HG03469 (cell line): Measurements from ENCODE around the gene CDH9.

Experiments
- ATAC-seq: cut with Tn5 transposase; IDR thresholded peaks from one replicate; pipeline ENCODE4 v1.9.1; 2021; ENCODE audit warnings: mild to moderate bottlenecking, moderate library complexity, moderate number of reproducible peaks; ENCODE audit not compliant: unreplicated experiment

Gene CDH9, protein sequence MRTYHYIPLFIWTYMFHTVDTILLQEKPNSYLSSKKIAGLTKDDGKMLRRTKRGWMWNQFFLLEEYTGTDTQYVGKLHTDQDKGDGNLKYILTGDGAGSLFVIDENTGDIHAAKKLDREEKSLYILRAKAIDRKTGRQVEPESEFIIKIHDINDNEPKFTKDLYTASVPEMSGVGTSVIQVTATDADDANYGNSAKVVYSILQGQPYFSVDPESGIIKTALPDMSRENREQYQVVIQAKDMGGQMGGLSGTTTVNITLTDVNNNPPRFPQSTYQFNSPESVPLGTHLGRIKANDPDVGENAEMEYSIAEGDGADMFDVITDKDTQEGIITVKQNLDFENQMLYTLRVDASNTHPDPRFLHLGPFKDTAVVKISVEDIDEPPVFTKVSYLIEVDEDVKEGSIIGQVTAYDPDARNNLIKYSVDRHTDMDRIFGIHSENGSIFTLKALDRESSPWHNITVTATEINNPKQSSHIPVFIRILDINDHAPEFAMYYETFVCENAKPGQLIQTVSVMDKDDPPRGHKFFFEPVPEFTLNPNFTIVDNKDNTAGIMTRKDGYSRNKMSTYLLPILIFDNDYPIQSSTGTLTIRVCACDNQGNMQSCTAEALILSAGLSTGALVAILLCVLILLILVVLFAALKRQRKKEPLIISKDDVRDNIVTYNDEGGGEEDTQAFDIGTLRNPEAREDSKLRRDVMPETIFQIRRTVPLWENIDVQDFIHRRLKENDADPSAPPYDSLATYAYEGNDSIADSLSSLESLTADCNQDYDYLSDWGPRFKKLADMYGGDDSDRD

GRCh38 chr5:27038476-27038875 is at the start of gene CDH9:
Gene CDH9 (minus strand): TSS chr5:27038586. CDS start chr5:26988333, 50,253 bp downstream.
- no peak for ATAC-seq

- ATAC-seq, result no peak
These were observed 49.4 kb upstream of the CDH9 start for GRCh38 chr5:27087747-27088146.

DNA sequence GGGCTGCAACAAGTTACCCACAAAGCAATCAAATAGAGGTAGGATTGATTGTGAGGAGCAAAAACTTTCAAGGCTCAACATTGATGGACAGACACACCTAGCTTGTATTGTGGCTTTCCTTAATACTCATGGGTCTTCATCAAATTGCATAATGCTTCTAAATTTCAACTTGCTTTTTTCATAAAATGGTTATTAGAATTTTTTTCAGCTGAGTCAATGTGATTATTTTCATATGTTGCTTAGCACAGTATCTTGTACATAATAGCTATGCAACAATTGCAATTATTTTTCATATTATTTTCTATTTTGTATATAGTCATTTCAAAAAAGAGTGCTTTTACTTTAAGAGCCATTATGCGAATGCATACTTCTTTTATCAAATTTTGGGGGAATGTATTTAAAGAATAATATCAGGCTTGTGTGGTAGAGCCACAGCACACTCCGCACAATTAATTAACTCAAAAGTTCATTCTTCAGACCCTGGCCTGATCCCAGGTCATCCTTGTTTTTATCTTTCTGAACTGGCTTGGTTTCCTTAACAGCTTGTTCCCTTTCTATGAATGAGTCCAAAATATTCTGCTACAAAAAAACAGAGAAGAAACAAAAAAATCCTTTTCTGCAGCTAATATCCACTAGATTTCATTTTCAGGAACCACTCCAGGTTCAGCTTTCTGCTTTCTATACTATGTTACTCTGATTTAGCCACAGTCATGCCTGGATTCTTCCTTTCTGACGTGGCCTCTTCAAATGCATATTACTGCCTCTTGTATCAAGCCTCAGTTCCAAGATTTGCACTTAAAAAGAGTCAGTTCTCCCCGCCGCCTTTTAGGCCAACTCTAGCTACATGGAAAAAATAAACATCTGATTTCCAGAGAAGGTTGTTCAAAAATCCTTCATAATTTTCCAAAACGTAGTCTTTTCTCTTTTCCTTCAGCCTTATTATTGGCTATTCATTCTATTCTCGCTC is 45.3 kb upstream of the CDH9 start:
- ATAC-seq, result no peak

- no peak for ATAC-seq
These were observed 41.8 kb upstream of the CDH9 start for GRCh38 chr5:27080147-27080546.

DNA sequence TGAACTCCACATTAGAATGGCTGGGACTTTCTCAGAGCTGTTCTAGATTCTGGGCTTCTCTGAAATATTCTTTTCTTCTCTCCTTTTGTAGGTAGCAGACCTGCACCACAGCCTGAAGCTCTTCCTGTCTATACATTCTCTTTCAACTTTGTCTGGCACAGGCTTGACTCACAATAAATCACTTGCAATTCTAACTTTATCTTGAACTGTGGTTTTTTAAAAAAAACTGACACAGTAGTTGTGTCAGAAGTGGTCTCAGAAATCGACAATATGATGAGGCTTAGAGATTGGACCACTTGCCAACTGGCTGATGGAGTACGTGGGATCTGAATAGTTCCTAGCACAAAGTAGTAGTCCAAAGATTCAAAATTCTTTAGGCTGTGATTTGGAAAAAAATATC is 24.1 kb upstream of the CDH9 start:
- no peak for ATAC-seq

GRCh38 chr5:27048510-27048909 is 10.1 kb upstream of the CDH9 start:
- ATAC-seq, result no peak

GRCh38 chr5:27041372-27041771 is 3.0 kb upstream of the CDH9 start:
- no peak for ATAC-seq

DNA sequence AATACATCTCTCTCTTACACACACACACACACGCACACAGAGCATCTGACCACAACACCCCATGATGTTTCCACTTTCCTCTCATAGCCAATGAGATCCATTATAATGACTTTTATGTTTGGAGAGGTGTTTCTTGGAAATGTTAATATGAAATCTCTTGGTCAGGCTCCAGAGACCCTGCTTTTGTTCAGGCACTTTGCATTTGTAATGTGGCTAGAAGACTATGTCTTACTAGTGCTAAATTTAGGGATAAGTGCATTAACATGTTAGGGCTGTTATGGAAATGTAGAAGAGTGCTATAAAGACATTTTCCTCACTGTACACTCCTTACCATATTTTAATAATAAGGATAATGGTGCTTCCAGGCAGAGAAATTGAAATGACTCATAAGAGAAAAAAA is 3.8 kb downstream of the CDH9 start:
- no peak for ATAC-seq

GRCh38 chr5:27026801-27027200 is 11.6 kb downstream of the CDH9 start:
- ATAC-seq, result no peak

DNA sequence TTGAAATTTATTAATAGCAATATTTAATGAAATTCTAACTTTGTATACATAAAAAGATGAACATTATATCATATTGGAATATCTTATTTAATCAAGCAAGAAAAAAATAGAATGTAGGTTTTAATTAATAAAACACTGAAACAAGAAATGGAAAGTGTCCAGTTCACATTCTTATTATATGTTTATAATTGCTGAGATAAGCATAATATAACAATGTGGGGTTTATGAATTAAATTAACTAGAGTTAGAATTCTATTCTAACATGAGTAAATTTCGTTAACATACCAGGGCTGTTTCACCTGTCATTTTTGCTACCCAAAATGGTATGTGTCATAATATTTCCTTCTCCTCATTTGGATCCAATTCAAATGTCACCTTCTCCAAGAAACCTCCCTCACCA is 12.3 kb downstream of the CDH9 start:
- ATAC-seq, result no peak

DNA sequence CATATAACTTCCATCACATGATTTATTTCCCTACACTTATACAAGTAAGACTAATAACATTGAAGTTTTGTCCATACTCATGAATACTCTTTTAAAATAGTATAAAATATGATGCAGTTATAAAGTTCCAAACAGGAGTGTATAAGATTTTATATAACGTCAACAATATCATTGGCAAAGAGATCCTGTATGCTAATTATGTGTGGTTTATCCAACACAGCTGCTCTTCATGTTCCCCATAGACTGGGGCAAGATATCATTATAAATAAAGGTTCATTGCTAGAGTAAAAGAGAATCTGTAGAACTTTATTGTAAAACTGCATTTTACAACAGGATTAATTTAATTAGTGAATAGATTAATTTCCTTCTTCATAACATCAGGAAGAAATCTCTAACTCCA is 16.9 kb downstream of the CDH9 start:
- ATAC-seq, result no peak

GRCh38 chr5:27020973-27021372 is 17.4 kb downstream of the CDH9 start:
- ATAC-seq, result no peak

DNA sequence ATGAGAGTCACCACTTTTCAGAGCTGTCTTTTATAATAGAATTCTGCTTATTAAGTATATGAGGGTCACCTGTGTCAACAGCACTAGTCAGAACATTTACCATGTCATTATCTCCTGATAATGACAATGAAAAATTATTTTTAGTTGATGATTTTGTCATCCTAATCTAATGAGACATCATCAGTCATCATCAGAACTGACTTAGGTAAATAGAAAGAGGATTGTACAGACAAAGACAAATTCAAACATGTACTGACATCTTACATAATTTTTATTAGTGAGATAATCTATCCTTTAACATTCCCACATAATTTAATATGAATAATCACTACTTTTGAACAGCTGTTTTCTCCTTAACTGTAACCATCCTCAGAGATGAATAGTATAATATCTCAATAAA is 22.6 kb downstream of the CDH9 start:
- no peak for ATAC-seq

DNA sequence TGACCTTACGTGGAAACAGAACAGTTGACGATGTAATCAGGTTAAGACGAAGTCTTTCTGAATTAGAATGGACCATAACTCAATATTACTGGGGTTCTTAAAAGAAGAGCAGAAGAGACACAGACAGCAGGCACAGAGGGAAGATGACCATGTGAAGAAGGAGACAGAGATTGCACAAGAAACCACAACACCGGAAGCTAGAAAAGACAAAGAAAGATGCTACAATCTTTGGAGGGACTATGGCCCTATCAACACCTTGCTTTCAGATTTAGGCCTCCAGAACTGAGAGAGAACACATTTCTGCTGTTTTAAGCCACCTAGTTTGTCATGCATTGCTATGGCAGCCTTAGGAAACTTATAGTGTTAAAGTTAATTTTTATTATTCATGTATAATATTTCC is 27.1 kb downstream of the CDH9 start:
- no peak for ATAC-seq

DNA sequence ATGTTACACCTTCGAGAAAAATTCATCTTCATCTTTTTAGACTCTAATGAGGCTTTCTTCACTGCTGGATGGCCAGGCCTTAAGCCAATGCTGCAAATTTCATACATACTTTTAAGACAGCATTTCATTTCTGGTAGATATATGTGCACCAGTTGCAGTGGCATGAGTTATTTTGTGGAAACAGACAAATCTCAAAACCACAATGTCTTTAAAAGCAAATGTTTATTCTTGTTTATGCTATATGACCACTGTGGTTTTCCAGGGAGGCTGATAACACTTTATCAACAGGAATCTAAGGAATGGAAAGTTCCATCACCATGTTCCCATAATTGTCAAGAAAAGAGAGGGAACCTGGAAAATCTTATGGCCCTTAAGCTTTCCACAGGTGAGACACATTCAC is 27.7 kb downstream of the CDH9 start:
- no peak for ATAC-seq

GRCh38 chr5:27009540-27009915 is 28.9 kb downstream of the CDH9 start:
- ATAC-seq, result no peak

DNA sequence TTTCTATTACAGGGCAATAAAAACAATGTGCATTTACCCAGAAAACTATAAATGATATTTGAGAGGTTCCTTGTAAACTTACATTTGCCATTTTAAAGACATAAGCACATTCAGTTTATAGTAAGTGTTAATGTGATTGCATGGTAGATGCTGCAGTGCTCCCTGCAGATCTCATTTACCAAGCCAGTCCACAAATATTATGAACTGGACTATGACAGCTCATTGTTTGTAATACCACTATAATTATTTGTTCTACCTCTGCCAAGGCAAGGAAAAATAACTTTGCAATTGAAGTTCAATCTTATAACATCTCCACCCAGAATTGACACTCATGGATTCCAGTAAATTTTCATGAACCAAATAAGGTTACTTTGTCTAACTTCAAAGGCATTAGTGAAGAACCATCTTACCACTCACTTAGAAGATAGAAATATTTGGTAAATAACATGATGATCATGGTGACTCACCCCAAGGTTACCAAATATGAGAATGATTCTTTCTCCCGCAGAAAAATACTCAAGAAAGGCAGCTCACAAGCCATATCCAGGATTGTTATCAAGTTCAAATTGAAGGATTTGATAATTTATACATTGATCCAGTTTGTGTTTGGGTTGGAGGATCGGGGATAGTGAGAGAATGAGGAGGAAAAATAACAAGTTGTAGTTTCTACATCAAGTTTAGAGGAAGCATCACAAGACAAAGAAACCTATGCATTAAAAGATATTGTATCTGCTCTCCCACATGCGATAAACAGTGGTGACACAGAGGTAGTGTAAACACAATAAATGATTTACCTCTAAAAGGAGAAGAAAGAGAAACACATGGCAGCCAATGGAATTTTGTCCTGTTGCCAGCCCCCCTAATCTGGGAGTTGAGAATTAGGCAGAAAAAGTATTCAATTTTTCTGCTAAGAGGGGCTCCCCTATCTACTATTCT is 29.5 kb downstream of the CDH9 start:
- ATAC-seq, result no peak

DNA sequence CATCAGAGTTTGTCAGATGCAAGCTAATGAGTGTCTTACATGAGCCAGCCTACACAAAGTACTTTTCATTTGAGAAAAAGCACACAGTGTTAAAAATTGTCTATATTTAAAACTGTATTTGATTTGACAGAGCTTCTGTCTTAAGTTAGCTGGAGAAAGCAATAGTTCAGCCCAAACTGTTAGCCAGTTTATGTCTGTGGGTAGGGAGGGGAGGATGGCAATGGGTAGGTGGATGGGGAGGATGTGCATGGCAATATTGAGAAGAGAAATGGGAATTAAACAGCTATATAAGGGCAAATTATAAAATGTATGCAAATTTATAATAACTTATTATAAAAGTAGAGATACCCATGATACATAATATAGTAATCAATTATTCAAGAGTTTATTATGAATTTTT is 31.3 kb downstream of the CDH9 start:
- ATAC-seq, result no peak

- no peak for ATAC-seq
These were observed 51.4 kb downstream of the CDH9 start for GRCh38 chr5:26986985-26987384.

DNA sequence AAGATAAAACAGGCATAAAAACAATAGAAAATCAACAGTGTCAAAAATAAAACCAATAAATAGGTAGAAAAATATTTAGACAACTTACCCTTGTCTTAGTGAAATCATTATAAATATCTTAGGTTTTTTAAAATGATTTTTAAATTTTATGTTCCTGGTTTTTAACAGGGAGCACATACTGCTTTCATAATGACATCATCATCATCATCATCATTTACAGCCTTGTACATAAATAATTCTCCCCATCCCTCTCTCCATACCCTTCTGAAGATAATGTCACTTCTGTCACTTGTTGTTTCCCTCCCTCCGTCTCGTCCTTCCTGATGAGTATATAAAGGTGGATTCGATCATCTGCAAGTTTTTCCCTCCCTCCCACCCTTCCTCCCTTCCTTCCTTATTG is 56.6 kb downstream of the CDH9 start:
- no peak for ATAC-seq
